H1 (cell line): Measurements from ENCODE around the gene PIP5K1B.

Experiments
- CTCF ChIP-seq, 3 experiments: IDR thresholded peaks; 1 replicate in 2 of 3; 2 replicates in 1 of 3; pipeline versions ENCODE4 v1.5.1 to v1.6.1; 2011; ENCODE audit warnings: low read length in 3 of 3, mild to moderate bottlenecking in 3 of 3, inconsistent platforms in 2 of 3, low read depth in 1 of 3, moderate library complexity in 1 of 3; ENCODE audit not compliant: insufficient read depth in 1 of 3; ENCODE audit errors: control extremely low read depth in 1 of 3
- JUN ChIP-seq: IDR thresholded peaks from 2 replicates; pipeline ENCODE4 v1.6.1; 2011; ENCODE audit warnings: low read depth, mild to moderate bottlenecking, improper control_type of control experiment, low read length
- JUND ChIP-seq: IDR thresholded peaks from 2 replicates; pipeline ENCODE4 v1.6.1; 2011; ENCODE audit warnings: mild to moderate bottlenecking, improper control_type of control experiment, low read length
- KDM1A ChIP-seq: fragments of 200-600, 300-600 bp; sonication (generic); IDR thresholded peaks from 2 replicates; pipeline ENCODE4 v1.7.1; 2016; ENCODE audit warnings: mild to moderate bottlenecking, low read length, borderline replicate concordance
- KDM4A ChIP-seq: IDR thresholded peaks from one replicate; pipeline ENCODE4 v1.7.1; 2012; ENCODE audit warnings: low read depth, mild to moderate bottlenecking, moderate library complexity, low read length, inconsistent platforms; ENCODE audit not compliant: severe bottlenecking
- POLR2A ChIP-seq, 2 experiments: IDR thresholded peaks; 1 replicate in 1 of 2; 2 replicates in 1 of 2; pipeline ENCODE4 v1.6.1; 2011; ENCODE audit warnings: low read depth in 2 of 2, low read length in 2 of 2, mild to moderate bottlenecking in 2 of 2; ENCODE audit errors: control extremely low read depth in 1 of 2
- RAD21 ChIP-seq, 2 experiments: IDR thresholded peaks in 1 of 2; conservative IDR thresholded peaks in 1 of 2; 2 replicates each; pipeline ENCODE4 v1.6.1; 2011; ENCODE audit warnings: low read depth in 2 of 2, low read length in 2 of 2, improper control_type of control experiment in 1 of 2, inconsistent platforms in 1 of 2, mild to moderate bottlenecking in 1 of 2, moderate library complexity in 1 of 2
- SP2 ChIP-seq: IDR thresholded peaks from 2 replicates; pipeline ENCODE4 v1.6.1; 2012; ENCODE audit warnings: mild to moderate bottlenecking, low read length, inconsistent platforms
- USF2 ChIP-seq: IDR thresholded peaks from 2 replicates; pipeline ENCODE4 v1.6.1; 2011; ENCODE audit warnings: low read length, improper control_type of control experiment
- YY1 ChIP-seq: IDR thresholded peaks from 2 replicates; pipeline ENCODE4 v1.6.1; 2011; ENCODE audit warnings: low read depth, mild to moderate bottlenecking, low read length
- ZNF274 ChIP-seq: IDR thresholded peaks from 2 replicates; pipeline ENCODE4 v1.7.0; 2012; ENCODE audit warnings: low read length, borderline replicate concordance; ENCODE audit errors: extremely low read depth

GRCh38 chr9:68808338-68808890 lies 103.4 kb downstream of the PIP5K1B start:
- no peak for TF ChIP-seq SP2
- TF ChIP-seq CTCF (IDR thresholded peaks at IDR 0.05; ENCODE audit: control extremely low read depth in 1 of 3, insufficient read depth in 1 of 3, low read depth in 1 of 3, low read length in 3 of 3): no peak
- no peak for TF ChIP-seq RAD21 (IDR thresholded peaks at IDR 0.05 in 1 of 2, conservative IDR thresholded peaks at IDR 0.05 in 1 of 2; ENCODE audit: low read depth in 2 of 2, low read length in 2 of 2)
- no peak for TF ChIP-seq KDM1A
- TF ChIP-seq POLR2A (IDR thresholded peaks at IDR 0.05; ENCODE audit: control extremely low read depth in 1 of 2, low read depth in 2 of 2, low read length in 2 of 2): no peak
- TF ChIP-seq ZNF274: no peak
- TF ChIP-seq JUN: no peak
- no peak for TF ChIP-seq USF2
- TF ChIP-seq JUND: no peak
- no peak for TF ChIP-seq KDM4A
- no peak for TF ChIP-seq YY1
